ENCODE data around the gene METRNL. TPM values are rescaled to one million over a fixed set of nuclear protein-coding genes. Genes with fewer than 3 reads are reported as not detected.
"Not testable (repeated sequence)": the region's sequence is repeated elsewhere in the genome, so short reads cannot be mapped to it uniquely, and the experiment has no call there.

Gene METRNL
- total RNA-seq, 1 donor from 2014 or later: 50.8 TPM

GRCh38 chr17:83041305-83041704 is 38.1 kb upstream of the METRNL start:
- Histone ChIP-seq H3K36me3 (ENCODE audit: control insufficient read depth, insufficient read depth, low read length) (peaks cover 1% of the 10 kb centered on the region), H3K27me3 (ENCODE audit: control insufficient read depth, insufficient read depth, low read length) (no peaks in the 10 kb centered on the region), H3K4me3 (ENCODE audit: low read depth, low read length) (no peak overlapping the region)
- DNase-seq (ENCODE audit: low read depth) (no peak), FAIRE-seq (no peak)
- TF ChIP-seq CTCF (IDR thresholded peaks at IDR 0.05; ENCODE audit: insufficient read depth, low read length, severe bottlenecking): no peak

GRCh38 chr17:83042522-83043158 is 36.8 kb upstream of the METRNL start:
- Histone ChIP-seq H3K36me3 (ENCODE audit: control insufficient read depth, insufficient read depth, low read length) (peaks cover 3% of the 10 kb centered on the region), H3K27me3 (ENCODE audit: control insufficient read depth, insufficient read depth, low read length) (no peaks in the 10 kb centered on the region), H3K4me3 (ENCODE audit: low read depth, low read length) (no peak overlapping the region)
- TF ChIP-seq CTCF (IDR thresholded peaks at IDR 0.05; ENCODE audit: insufficient read depth, low read length, severe bottlenecking): no peak
- DNase-seq (ENCODE audit: low read depth) (no peak), FAIRE-seq (no peak)

- not testable (repeated sequence) for H3K36me3 ChIP-seq (ENCODE audit: control insufficient read depth, insufficient read depth, low read length); DNase-seq (ENCODE audit: low read depth); H3K4me3 ChIP-seq (ENCODE audit: low read depth, low read length); FAIRE-seq; H3K27me3 ChIP-seq (ENCODE audit: control insufficient read depth, insufficient read depth, low read length)
These were observed 34.9 kb upstream of the METRNL start for GRCh38 chr17:83044479-83044878.

GRCh38 chr17:83046448-83047181 is 32.8 kb upstream of the METRNL start:
- DNase-seq (ENCODE audit: low read depth) (no peak), FAIRE-seq (no peak)
- no peak overlapping the region for H3K4me3 ChIP-seq (ENCODE audit: low read depth, low read length)
- no peak for TF ChIP-seq CTCF (IDR thresholded peaks at IDR 0.05; ENCODE audit: insufficient read depth, low read length, severe bottlenecking)
- no peaks in the 10 kb centered on the region for H3K27me3 ChIP-seq (ENCODE audit: control insufficient read depth, insufficient read depth, low read length)
- peaks cover 2% of the 10 kb centered on the region for H3K36me3 ChIP-seq (ENCODE audit: control insufficient read depth, insufficient read depth, low read length)

GRCh38 chr17:83047182-83047478 is 32.3 kb upstream of the METRNL start:
- FAIRE-seq (no peak), DNase-seq (ENCODE audit: low read depth) (no peak)
- no peaks in the 10 kb centered on the region for H3K27me3 ChIP-seq (ENCODE audit: control insufficient read depth, insufficient read depth, low read length)
- TF ChIP-seq CTCF (IDR thresholded peaks at IDR 0.05; ENCODE audit: insufficient read depth, low read length, severe bottlenecking): no peak
- peaks cover 2% of the 10 kb centered on the region for H3K36me3 ChIP-seq (ENCODE audit: control insufficient read depth, insufficient read depth, low read length)
- no peak overlapping the region for H3K4me3 ChIP-seq (ENCODE audit: low read depth, low read length)

GRCh38 chr17:83047818-83048475 is 31.5 kb upstream of the METRNL start:
- not testable (repeated sequence) for FAIRE-seq; H3K27me3 ChIP-seq (ENCODE audit: control insufficient read depth, insufficient read depth, low read length); H3K36me3 ChIP-seq (ENCODE audit: control insufficient read depth, insufficient read depth, low read length); H3K4me3 ChIP-seq (ENCODE audit: low read depth, low read length); DNase-seq (ENCODE audit: low read depth)
